ENCODE data around the gene WDHD1.

- TF ChIP-seq CTCF (IDR thresholded peaks at IDR 0.05) = no peak
- TF ChIP-seq EP300 (IDR thresholded peaks at IDR 0.05) = no peak
- TF ChIP-seq POLR2A (IDR thresholded peaks at IDR 0.05) = no peak
These were observed 107.6 kb downstream of the WDHD1 start for GRCh38 chr14:54919330-54919729.
